Measurements from ENCODE around the gene PHF11.

DNA sequence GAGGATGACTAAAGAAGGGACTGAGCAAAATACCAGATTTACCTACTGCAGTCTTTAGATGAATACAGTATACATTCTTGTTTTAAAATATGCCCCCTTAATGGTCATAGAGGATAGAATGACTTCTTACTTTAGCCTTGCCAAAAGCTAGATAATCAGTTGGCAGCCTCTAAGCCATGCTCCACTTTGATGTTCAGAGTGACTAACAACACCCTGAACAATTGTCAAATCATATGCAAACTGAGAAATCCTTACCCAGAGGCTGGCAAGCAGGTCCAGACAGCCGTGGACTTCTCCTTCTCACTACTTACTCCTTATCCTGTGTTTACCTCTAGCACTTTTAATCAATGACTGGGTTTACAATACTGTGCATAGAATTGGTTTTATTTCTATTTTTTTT lies 23.6 kb upstream of the PHF11 start:
- TF ChIP-seq, protein P1, sequence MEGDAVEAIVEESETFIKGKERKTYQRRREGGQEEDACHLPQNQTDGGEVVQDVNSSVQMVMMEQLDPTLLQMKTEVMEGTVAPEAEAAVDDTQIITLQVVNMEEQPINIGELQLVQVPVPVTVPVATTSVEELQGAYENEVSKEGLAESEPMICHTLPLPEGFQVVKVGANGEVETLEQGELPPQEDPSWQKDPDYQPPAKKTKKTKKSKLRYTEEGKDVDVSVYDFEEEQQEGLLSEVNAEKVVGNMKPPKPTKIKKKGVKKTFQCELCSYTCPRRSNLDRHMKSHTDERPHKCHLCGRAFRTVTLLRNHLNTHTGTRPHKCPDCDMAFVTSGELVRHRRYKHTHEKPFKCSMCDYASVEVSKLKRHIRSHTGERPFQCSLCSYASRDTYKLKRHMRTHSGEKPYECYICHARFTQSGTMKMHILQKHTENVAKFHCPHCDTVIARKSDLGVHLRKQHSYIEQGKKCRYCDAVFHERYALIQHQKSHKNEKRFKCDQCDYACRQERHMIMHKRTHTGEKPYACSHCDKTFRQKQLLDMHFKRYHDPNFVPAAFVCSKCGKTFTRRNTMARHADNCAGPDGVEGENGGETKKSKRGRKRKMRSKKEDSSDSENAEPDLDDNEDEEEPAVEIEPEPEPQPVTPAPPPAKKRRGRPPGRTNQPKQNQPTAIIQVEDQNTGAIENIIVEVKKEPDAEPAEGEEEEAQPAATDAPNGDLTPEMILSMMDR (IDR thresholded peaks at IDR 0.05; ENCODE audit: borderline replicate concordance, extremely low read depth, low read length, poor library complexity, severe bottlenecking) = no peak
- TF ChIP-seq EZH2 (IDR thresholded peaks at IDR 0.05; ENCODE audit: borderline replicate concordance, low read depth, low read length, severe bottlenecking) = no peak

Data from DND-41 (cell line).